Measurements from ENCODE around the gene PRKD1. TPM values are rescaled to one million over a fixed set of nuclear protein-coding genes. Genes with fewer than 3 reads are reported as not detected.

PRKD1 gene
- total and polyA plus RNA-seq, 2 experiments from 2014 or later: 7.5 to 16.5 TPM

- H3K36me3 ChIP-seq (replicated peaks; ENCODE audit: insufficient read depth, low read depth): no peaks in the 10 kb centered on the region
- H2AFZ ChIP-seq: no peak overlapping the region
- no peaks in the 10 kb centered on the region for H3K9me2 ChIP-seq (replicated peaks; ENCODE audit: insufficient read depth)
- H3K9me3 ChIP-seq (ENCODE audit: low read depth): no peaks in the 10 kb centered on the region
- 78% methylated on average over 3 of the region's 3 CpGs for WGBS (ENCODE audit: low lambda C conversion rate, missing lambda C conversion rate)
- H3K79me2 ChIP-seq: peaks cover 29% of the 10 kb centered on the region
- H4K20me1 ChIP-seq (ENCODE audit: insufficient read depth, poor library complexity, severe bottlenecking): no peaks in the 10 kb centered on the region
- peak overlapping the region; percentile 13 for H3K4me2 ChIP-seq
- H3K27ac ChIP-seq: peak overlapping the region; percentile 18
- H3K4me1 ChIP-seq (ENCODE audit: insufficient read depth): peaks cover 13% of the 10 kb centered on the region
- H3K4me3 ChIP-seq: no peak overlapping the region
- DNase-seq (ENCODE audit: low spot score): no peak
- TF ChIP-seq EZH2phosphoT487 (IDR thresholded peaks at IDR 0.05; ENCODE audit: low read depth, severe bottlenecking, unreplicated experiment) (no peak), EZH2 (IDR thresholded peaks at IDR 0.05; ENCODE audit: borderline replicate concordance) (no peak)
- TF ChIP-seq, protein P1, sequence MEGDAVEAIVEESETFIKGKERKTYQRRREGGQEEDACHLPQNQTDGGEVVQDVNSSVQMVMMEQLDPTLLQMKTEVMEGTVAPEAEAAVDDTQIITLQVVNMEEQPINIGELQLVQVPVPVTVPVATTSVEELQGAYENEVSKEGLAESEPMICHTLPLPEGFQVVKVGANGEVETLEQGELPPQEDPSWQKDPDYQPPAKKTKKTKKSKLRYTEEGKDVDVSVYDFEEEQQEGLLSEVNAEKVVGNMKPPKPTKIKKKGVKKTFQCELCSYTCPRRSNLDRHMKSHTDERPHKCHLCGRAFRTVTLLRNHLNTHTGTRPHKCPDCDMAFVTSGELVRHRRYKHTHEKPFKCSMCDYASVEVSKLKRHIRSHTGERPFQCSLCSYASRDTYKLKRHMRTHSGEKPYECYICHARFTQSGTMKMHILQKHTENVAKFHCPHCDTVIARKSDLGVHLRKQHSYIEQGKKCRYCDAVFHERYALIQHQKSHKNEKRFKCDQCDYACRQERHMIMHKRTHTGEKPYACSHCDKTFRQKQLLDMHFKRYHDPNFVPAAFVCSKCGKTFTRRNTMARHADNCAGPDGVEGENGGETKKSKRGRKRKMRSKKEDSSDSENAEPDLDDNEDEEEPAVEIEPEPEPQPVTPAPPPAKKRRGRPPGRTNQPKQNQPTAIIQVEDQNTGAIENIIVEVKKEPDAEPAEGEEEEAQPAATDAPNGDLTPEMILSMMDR (IDR thresholded peaks at IDR 0.05; ENCODE audit: poor library complexity): no peak
- no peaks in the 10 kb centered on the region for H3K27me3 ChIP-seq
Measured at GRCh38 chr14:29906256-29906870, 21.3 kb downstream of the PRKD1 start.

DNA sequence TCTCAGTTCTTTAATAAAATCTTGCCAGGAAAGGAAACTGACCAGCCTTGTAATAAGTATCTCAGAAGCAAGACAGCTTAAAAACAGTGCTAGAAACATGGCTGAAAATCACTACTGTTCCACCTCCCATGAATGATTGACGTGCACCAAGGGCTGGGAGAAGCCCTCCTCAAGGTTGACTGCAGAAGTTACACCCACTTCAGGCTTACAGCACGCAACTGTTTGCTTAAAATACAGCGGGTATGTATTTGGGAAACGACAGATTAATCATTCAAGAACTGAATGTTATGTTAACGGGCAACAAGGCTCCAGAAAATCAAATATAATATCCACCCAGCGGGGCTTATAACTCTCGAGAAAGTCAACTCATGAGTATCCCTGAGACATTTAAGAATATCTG is 22.1 kb downstream of the PRKD1 start:
- no peaks in the 10 kb centered on the region for H4K20me1 ChIP-seq (ENCODE audit: insufficient read depth, poor library complexity, severe bottlenecking)
- H3K4me1 ChIP-seq (ENCODE audit: insufficient read depth): peaks cover 13% of the 10 kb centered on the region
- TF ChIP-seq, protein P1 (IDR thresholded peaks at IDR 0.05; ENCODE audit: poor library complexity): no peak
- TF ChIP-seq EZH2 (IDR thresholded peaks at IDR 0.05; ENCODE audit: borderline replicate concordance) (no peak), EZH2phosphoT487 (IDR thresholded peaks at IDR 0.05; ENCODE audit: low read depth, severe bottlenecking, unreplicated experiment) (no peak)
- no peaks in the 10 kb centered on the region for H3K9me3 ChIP-seq (ENCODE audit: low read depth)
- H3K4me2 ChIP-seq: no peak overlapping the region
- no peaks in the 10 kb centered on the region for H3K36me3 ChIP-seq (replicated peaks; ENCODE audit: insufficient read depth, low read depth)
- no peak overlapping the region for H3K4me3 ChIP-seq
- peaks cover 35% of the 10 kb centered on the region for H3K79me2 ChIP-seq
- no peak overlapping the region for H2AFZ ChIP-seq
- 72% methylated on average over 7 of the region's 7 CpGs for WGBS (ENCODE audit: low lambda C conversion rate, missing lambda C conversion rate)
- no peak for DNase-seq (ENCODE audit: low spot score)
- no peak overlapping the region for H3K27ac ChIP-seq
- no peaks in the 10 kb centered on the region for H3K9me2 ChIP-seq (replicated peaks; ENCODE audit: insufficient read depth)
- H3K27me3 ChIP-seq: no peaks in the 10 kb centered on the region

GRCh38 chr14:29900609-29901350 is 26.9 kb downstream of the PRKD1 start:
- H3K9me2 ChIP-seq (replicated peaks; ENCODE audit: insufficient read depth): no peaks in the 10 kb centered on the region
- H2AFZ ChIP-seq: no peak overlapping the region
- no peaks in the 10 kb centered on the region for H4K20me1 ChIP-seq (ENCODE audit: insufficient read depth, poor library complexity, severe bottlenecking)
- WGBS (ENCODE audit: low lambda C conversion rate, missing lambda C conversion rate): 92% methylated on average over 4 of the region's 4 CpGs
- H3K36me3 ChIP-seq (replicated peaks; ENCODE audit: insufficient read depth, low read depth): no peaks in the 10 kb centered on the region
- no peak overlapping the region for H3K4me3 ChIP-seq
- DNase-seq (ENCODE audit: low spot score): no peak
- TF ChIP-seq EZH2 (IDR thresholded peaks at IDR 0.05; ENCODE audit: borderline replicate concordance) (no peak), EZH2phosphoT487 (IDR thresholded peaks at IDR 0.05; ENCODE audit: low read depth, severe bottlenecking, unreplicated experiment) (no peak)
- TF ChIP-seq, protein P1 (IDR thresholded peaks at IDR 0.05; ENCODE audit: poor library complexity): no peak
- no peaks in the 10 kb centered on the region for H3K27me3 ChIP-seq
- peaks cover 3% of the 10 kb centered on the region for H3K4me1 ChIP-seq (ENCODE audit: insufficient read depth)
- H3K79me2 ChIP-seq: peaks cover 37% of the 10 kb centered on the region
- H3K4me2 ChIP-seq: no peak overlapping the region
- H3K9me3 ChIP-seq (ENCODE audit: low read depth): no peaks in the 10 kb centered on the region
- H3K27ac ChIP-seq: no peak overlapping the region

Measured in hepatocyte (in vitro differentiated cells).